Stimulated activated CD8-positive, alpha-beta memory T cell treated with anti-CD3 and anti-CD28 coated beads, Interleukin-4, amount 100 ng/mL, for 1 hour (primary cell): Measurements from ENCODE around the gene VEPH1.

ENCODE experiments used
- DNase-seq, 2 donors: peaks; one replicate each; pipeline ENCODE4 v3.0.0-alpha.2; 2020; ENCODE audit warnings: low read depth in 2 of 2, low spot score in 1 of 2

Gene VEPH1

DNA sequence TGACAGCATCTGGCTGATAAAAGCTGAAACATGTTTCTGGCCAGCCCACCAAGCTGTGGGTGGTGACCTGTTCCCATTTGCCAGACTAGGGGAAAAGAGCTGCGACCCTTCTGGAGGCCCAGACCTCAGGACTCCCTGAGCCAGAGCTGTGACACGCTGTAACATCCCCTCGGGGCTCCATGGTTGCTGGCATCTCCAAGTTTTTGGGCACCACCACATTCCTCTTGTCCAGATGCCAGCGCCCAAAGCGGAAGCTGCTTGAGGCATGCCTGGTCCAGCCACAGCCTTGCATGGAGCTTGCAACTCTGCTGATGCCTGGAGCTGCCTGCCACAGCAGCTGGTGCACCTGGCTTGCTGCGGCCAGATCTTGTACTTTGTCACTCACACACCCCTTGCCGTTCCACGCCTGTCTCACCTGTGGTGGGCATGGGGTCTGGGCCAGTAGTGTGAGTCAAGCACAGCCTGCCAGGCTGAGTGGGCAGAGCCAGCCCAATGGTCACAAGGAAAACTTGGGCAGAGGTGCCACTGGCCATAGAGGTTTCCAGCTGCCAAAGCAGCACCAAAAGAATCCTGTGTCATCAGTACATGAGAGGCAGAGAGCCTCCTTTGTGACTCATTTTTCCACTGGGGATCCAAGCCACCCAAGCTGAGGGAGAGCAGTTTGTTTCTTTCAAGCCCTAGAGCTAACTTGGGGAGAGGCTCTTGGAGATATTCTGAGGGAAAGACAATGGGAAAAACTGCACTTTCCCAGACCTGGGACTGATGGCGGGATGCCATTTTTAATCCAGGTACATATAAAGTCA lies 112.3 kb downstream of the VEPH1 start:
- no peak for DNase-seq

DNA sequence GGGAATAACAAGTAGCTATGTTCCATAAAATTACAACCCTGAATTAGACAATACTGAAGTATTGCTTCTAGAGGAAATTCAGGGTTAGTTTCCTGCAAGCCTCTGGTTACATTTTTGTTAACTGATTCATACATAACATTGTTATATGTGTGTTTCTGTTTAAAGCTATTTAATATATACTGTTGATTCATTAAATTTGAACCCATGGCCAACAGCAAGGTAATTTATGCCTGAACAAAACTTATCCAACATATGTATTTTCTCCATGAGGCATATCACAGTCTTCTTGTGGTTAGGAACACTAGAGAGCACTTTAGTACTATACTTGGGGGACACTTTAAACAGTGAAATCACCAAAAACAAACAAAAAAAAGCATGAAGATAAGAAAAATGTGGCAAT lies 114.2 kb downstream of the VEPH1 start:
- DNase-seq = no peak

DNA sequence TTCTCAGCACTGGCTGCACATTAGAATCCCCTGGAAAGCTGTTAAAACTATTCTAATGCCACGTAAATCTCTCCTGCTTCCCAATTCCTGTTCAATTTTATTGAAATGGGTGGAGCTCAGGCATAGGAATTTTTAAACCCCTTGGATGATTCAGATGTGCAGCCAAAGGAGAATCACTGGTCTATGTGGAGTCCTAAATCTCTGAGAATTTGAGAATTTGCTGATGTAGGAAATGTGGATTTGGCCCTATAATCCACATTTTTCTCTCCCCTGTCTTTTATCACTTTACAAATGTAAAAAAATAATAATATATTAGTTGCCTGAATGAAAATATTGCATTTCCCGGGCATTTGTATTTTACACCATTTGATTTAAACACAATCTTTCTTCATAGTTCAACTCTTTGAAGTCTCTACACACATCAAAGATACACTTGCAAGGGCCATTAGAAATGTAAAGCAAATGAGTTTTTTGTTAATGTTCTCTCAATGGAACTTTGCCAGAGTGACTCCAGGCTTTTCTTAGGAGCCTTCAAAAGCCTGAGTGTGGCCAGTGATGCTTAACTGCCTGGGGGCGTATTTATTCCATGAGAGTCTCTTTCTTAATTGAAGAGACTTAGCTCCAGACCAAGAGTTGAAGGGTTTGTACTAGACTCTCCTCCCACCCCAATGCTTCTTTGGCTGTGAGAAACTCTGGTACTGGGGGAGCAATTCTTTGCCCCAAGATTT lies 115.3 kb downstream of the VEPH1 start:
- DNase-seq = no peak

DNA sequence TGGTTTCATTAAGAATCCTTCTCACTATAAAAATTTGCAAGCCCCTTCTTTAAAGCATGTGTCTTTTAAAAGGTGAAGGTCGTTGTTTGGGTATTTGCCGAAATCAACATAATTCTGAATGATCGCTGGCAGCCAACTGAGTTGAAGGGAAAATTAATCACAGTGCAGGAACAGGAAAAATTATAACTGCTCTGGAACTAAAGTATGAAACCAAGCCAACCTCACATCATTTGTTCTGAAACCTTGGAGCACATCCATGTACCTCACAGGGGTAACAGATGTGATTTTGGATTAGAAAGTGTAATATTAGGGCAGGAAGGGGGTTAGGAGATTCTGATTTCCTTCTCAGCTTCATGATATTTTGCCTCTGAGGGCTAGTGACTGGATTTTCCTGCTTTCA lies 118.7 kb downstream of the VEPH1 start:
- no peak for DNase-seq

DNA sequence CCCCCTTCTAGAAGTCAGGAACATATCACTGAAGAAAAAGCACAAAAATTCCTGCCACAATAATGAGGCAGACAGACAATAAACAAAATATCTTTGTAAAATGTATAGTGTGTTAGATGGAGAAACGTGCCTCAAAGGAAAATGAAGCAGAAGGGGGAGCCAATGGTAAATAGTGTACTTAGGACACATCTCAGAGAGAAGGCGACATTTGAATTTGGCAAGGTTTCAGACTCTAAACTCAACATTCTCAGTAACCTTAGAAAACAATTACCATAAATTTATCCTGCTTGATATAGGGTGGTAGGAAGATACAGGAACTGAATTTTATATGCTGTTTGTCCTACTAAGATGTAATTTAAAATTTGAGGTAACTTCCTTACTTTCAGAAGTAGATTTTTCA lies 119.2 kb downstream of the VEPH1 start:
- DNase-seq = no peak

DNA sequence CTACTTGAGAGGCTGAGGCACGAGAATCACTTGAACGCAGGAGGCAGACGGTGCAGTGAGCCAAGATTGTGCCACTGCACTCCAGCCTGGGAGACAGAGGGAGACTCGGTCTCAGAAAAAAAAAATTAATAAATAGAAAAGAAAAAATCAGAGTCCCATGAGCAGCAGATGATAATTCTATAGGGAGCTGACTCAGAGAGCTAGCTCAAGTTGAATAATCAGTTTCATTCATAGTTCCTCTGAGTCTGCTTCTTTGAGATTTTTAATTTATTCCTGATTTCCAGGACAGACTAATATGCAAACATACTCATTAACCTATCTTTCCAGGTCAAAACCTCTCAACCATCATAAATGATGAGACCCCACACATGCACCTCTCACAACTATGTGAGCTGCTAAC lies 121.6 kb downstream of the VEPH1 start:
- DNase-seq = no peak

DNA sequence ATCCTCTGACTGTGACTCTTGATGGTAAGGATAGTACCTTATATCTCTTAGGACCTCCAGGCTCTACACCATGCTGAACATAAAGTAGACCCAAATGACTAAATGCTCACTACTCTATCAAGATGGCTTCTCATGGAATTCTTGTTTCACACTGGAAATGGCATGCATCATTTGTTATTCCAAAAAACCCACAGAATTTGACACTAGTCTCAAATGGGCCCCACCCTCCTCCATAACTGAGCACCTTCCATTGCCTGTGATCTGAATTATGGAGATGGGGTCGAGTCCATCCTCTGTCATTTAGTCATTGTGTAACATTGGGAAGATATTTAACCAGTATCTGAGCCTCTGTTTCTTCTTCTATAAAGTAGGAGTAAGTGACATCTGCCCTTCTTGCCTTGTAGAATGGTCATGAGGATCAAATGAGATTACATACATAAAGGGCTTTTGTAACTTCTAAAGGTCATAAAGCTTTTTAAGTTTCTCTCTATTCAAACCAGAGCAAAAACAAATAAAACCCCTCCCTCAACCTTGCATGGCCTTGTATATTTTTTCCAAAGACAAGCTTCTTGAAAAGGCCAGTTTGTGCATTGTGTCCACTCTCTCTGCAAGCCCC lies 123.6 kb downstream of the VEPH1 start:
- DNase-seq = no peak

DNA sequence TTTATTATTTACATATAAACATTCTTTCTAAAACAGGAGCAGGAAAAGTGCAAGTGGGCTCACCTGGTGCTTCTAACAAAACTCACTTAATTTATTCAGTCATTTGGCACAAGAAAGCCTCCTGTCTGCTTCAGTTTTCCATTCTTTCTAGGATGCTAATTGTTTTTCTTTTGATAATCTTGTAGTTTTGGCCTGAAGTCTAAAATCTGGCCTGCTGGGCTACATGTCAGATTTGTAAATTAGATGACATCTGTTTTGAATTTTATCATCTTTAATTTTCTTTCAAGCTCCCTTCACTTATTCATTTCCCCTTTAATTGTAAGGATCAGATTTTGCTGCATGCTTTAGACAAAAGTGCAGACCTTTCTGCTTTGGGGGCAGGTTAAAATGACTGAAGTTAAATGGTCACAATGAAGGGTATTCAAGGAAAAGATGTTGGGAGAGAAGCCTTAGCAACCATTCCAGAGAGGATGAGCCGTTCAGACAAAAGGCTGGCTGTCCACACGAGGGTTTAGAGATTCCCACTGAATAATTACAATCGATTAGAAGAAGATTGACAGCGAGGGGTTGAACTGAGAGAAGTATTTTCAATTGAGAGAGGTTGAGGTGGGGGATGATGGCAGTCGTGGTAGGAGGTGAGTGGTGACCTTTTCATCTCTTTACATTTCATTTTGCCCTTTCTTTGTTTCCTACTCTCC lies 126.5 kb downstream of the VEPH1 start:
- DNase-seq = no peak

DNA sequence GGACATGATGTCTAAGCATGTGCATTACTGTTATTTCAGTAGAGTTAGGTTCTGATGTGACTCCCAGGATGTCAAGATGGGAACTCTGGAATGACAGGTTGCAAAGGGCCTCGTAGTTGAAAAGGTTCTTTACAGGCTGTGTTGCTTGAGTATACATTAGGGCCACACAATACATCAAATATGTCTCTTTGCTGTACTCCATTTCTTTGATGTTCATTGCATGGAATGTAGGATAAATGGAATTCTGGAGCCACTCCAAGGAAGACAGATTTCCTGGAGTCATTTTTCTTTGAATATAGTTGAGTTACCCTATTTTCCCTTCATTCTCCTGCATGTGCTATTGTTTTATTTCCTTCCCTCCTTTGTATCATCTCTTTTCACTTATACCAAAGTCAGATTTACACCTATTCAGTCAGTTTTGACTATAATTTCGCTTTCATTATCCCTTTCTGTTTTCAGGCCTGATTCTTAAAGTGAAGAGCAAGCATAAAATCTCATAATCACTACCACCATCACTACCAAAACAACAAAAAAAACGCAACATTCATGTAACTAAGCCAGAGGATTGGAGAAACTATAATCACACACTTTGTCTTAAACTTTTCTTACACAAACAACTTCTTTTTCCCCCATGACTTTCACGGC lies 127.8 kb downstream of the VEPH1 start:
- DNase-seq = no peak

DNA sequence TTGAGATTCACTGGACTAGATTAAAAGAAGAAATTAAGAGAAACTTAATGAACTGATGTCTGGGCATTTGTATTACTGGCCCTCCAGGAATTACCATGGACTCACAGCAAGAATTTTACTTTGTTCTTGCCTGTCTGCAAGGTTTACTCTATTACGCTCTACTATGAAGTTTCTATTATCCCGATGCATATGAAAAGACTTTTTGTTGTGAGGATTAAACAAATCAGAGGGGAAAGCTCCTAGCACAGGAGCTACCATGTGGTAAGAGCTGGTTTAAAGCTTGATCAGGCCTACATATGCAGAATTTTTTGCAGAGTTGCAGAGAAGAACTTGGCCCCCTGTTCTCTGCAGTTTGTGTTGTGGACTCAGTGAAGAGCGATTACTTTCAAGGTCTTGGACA lies 128.3 kb downstream of the VEPH1 start:
- no peak for DNase-seq

DNA sequence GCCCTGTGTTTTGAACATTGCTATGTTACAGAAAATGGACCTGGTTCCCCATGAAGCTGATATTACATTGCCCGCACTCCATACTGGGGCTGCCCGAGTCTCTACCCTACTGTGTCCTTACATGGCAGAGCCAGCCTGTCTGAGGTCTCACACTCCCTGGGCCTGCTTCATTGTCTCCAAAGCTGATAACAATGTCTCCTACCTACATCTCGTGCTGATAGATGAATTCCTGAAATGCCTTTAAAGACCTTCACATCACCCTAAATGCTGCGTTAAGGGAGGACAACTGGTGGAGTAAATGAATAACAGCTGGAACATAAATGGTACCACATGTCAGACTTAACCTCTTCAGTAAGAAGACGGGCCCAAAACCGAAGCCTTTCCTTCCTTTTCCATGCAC lies 129.4 kb downstream of the VEPH1 start:
- DNase-seq = no peak

DNA sequence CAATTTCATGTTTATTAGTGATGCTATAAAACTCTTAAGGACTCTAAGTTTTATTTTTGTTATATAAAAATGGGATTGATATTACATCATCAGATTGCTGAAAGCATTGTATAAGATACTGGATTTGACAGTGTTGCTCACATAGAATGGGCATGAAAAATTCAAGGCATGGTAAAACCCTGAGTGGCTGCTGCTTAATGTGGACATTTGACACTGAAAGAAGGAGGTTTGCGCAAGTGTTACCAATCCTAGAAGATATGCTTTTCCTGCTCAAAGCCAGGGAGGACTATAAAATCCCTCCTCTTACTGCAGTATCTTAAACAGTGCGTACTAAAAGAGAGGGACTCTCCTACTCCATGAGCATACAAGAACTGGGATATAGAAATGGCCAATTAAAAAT lies 132.3 kb downstream of the VEPH1 start:
- DNase-seq = no peak

DNA sequence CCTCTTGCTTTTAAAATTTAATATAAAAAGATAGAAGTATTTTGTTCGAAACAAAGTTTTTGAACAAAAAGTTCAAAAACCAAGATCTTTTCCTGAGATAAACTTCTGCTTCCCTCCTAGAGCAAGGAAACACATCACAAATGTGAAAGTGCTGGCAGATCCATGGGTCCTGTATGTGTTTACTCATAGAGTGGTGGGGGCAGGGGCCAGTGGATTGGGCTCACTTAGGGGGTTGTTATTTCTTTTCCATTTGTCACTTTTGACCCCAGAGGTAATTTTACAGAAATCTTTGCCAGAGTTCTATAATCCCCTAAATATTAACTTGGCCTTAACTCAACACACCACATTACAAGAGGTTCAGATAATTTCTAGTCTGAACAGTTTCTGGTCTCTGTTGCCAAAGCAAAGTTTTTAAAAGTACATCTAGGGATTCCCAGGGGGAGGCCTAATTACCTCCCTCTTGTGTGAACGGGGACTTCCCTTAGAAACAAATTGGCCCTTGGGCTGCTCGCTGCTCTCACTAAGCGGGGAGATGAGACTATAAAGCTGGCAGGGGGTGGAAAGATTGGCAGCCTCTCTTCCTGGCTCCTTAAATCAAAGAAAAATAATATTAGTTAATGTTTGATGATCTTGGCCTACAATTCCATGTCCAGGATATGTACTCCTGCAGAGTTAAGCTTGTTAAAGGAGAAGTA lies 133.3 kb downstream of the VEPH1 start:
- no peak for DNase-seq

DNA sequence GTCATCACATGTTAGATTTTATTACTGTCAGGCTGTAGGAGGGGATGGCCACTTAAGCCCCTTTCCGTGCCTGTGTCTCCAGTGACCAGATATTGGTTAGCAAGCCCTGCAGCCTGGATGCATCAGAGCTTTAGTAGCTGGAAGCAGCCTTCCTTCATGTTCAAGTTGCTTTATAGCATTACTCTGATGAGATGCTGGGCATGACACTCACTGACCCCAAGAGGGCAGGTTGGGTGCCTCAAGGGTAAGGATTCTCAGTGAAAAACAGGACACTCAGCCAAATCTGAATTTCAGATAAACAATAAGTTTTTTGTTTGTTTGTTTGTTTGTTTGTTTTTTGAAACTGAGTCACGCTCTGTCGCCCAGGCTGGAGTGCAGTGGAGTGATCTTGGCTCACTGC lies 135.0 kb downstream of the VEPH1 start:
- no peak for DNase-seq

DNA sequence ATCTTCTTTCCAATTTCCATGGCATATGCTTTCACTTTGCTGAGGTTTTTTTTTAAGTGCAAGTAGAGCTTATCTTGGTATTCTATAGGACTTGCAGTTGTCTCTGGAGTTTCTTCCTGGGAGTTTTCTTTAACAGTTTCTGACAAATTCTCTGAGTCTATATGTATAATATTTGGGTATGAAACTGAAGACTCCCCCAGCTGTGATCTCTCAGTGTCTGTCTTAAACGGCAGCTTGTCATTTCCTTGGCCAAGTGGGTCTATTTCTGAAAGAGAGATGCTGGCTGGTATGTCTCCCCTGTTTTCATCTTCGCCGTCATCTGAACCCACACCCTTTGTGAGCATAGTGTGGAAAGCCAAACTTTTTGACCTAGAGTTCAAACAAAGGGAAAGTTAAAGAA lies 139.8 kb downstream of the VEPH1 start:
- no peak for DNase-seq

DNA sequence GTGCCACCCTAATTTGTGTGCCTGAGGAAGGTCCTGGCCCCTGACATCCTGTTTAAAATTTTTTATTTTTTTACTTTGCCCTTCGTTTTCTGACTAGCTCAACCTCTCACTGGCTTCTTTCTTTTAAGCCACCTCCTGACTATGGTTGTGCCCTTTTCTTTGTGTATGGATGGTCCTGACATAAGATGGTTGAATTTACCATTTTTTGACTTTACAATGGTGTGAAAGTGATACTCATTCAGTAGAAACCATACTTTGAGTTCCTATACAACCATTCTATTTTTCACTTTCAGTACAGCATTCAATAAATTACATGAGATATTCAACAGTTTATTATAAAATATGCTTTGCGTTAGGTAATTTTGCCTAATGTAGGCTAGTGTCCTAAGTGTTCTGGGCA lies 140.9 kb downstream of the VEPH1 start:
- no peak for DNase-seq

DNA sequence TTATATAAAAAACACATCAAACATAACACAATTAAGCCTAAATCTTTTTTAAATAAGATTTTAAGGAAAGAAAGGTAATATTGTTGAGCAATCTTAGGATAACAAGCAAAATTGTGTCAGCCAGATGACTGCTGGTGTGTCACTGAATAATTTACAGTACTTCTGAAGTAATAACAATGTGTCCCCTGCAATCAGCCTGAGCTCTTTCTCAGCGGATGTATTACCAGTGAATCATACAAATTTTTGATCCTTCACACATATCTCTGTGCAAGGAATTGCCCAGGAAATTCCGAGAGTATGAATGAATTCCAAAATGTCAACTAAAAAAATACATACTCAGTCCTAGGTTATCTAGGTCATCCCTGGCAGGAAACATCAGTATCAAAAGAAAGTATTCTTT lies 143.2 kb downstream of the VEPH1 start:
- no peak for DNase-seq

DNA sequence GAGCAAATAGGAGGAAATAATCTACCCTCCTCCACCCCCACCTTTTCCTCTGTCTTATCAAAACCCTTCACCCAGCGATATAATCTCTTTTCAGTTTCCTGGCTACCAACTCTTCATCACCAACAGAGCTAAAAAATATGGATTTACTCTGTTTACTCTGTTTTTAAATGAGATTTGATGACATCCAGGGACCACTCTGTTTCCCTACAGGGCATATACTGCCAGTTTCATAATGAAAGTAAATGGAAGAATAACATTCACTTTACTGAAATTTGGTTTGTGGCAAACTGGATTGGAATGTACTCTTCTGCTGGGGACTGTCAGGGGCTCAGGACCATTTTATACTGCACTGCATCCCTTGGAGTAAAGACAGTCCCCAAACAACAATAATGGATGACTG lies 146.7 kb downstream of the VEPH1 start:
- no peak for DNase-seq

DNA sequence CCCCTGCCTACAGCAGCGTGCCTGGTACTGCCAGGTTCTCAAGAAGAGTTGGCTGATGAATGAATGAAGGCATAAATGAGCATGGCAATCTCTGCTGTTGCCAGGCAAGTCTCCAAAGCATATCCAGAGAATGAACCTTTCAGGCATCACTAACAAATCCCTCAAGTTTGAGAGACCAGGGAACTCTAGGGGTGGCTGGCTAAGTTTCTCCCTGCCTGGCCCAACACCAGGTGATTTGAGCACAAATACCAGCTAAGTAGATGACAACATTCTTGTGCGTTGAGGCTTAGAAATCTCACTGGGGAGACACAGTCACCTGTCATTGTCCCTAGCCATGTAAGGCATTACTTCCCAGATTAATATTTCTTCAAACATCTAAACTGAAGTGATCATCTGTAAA lies 147.9 kb downstream of the VEPH1 start:
- no peak for DNase-seq

DNA sequence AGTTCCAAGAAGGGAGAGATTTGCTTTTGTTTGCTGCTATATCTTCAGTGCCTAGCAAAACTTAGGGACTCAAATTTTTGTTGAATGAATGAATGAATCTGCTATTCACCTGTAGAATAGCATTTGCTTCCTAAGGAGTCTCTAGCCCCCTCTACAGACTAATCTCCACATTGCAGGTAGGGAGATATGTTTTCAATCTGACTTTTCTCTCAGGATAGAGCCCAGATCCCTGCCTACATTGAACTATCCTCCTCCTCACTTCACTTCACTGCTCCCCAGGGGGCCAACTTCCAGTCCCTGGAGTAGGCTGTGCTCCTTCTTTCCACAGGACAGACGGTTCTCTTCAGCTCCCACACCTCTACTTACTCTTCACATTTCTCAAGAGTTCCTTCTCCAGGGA lies 148.5 kb downstream of the VEPH1 start:
- DNase-seq = no peak

DNA sequence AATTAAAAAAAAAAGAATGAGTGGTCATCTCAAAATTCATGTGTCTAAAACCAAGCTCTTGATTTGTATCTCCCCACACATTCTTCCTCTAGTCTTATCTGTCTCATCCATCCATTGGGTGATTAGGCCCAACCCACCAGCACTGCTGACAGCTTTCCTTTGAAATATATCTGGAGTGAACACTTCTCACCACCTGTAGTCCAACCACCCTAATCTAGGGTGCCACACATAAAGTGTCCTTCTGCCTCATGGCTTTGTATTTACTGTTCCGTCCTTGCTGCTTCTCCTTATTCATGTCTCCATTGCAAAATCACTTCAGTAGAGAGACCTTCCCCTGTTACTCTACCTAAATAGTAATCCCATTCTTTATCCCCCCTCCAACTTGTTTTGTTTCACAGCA lies 149.0 kb downstream of the VEPH1 start:
- no peak for DNase-seq
